Neural progenitor cell (in vitro differentiated cells): ENCODE measurements around the gene YBX2. TPM values are rescaled to one million over a fixed set of nuclear protein-coding genes. Genes with fewer than 3 reads are reported as not detected.

Experiments used
- DNase-seq: peaks from one replicate; pipeline ENCODE4 v3.0.0-alpha.2; 2016; ENCODE audit warnings: low spot score
- H2AFZ ChIP-seq: fragments of 200-600 bp; sonication (generic); replicated peaks from 2 replicates; pipeline ENCODE4 v1.6.1; 2016; ENCODE audit warnings: antibody characterized with exemption
- H3F3A ChIP-seq: fragments of 200-600 bp; sonication (generic); 2 replicates; pipeline ENCODE4 v1.6.1; 2016; ENCODE audit warnings: antibody characterized with exemption, low read depth
- H3K27ac ChIP-seq: fragments of 200-600 bp; sonication (generic); 2 replicates; pipeline ENCODE4 v1.5.1; 2016; ENCODE audit warnings: mild to moderate bottlenecking
- H3K27me3 ChIP-seq: fragments of 200-600 bp; sonication (generic); 2 replicates; pipeline ENCODE4 v1.6.1; 2016; ENCODE audit warnings: mild to moderate bottlenecking, moderate library complexity
- H3K36me3 ChIP-seq: fragments of 200-600 bp; sonication (generic); 2 replicates; pipeline ENCODE4 v1.5.1; 2016
- H3K4me1 ChIP-seq: fragments of 200-600 bp; sonication (generic); 2 replicates; pipeline ENCODE4 v1.6.1; 2016; ENCODE audit warnings: mixed run types
- H3K4me2 ChIP-seq: fragments of 200-600 bp; sonication (generic); 2 replicates; pipeline ENCODE4 v1.6.1; 2016
- H3K4me3 ChIP-seq: fragments of 200-600 bp; sonication (generic); 2 replicates; pipeline ENCODE4 v1.5.1; 2016
- H3K79me2 ChIP-seq: fragments of 200-600 bp; sonication (generic); 2 replicates; pipeline ENCODE4 v1.6.1; 2016; ENCODE audit warnings: low read depth
- H3K9ac ChIP-seq: fragments of 200-600 bp; sonication (generic); 2 replicates; pipeline ENCODE4 v1.6.1; 2016
- H3K9me3 ChIP-seq: fragments of 200-600 bp; sonication (generic); 2 replicates; pipeline ENCODE4 v1.5.1; 2016; ENCODE audit warnings: low read depth
- H4K20me1 ChIP-seq: fragments of 200-600 bp; sonication (generic); 2 replicates; pipeline ENCODE4 v1.6.1; 2016; ENCODE audit warnings: low read depth
- H3K27ac Mint-ChIP-seq: 3 replicates; pipeline ENCODE4 v1.8.0; 2021; ENCODE audit warnings: mixed read lengths
- H3K27me3 Mint-ChIP-seq: 2 replicates; pipeline ENCODE4 v1.8.0; 2022; ENCODE audit warnings: low read depth, mild to moderate bottlenecking, inconsistent platforms, moderate library complexity, mixed read lengths; ENCODE audit not compliant: insufficient read depth
- H3K36me3 Mint-ChIP-seq: 3 replicates; pipeline ENCODE4 v1.8.0; 2021; ENCODE audit warnings: mixed read lengths
- H3K4me1 Mint-ChIP-seq: 3 replicates; pipeline ENCODE4 v1.8.0; 2021; ENCODE audit warnings: mixed read lengths
- H3K4me3 Mint-ChIP-seq: 3 replicates; pipeline ENCODE4 v1.8.0; 2021; ENCODE audit warnings: mild to moderate bottlenecking, moderate library complexity, mixed read lengths
- H3K9me3 Mint-ChIP-seq: 3 replicates; pipeline ENCODE4 v1.8.0; 2020; ENCODE audit warnings: mixed read lengths
- EZH2 ChIP-seq: fragments of 200-600 bp; sonication (generic); IDR thresholded peaks from 2 replicates; pipeline ENCODE4 v1.6.1; 2017; ENCODE audit warnings: antibody characterized with exemption, mild to moderate bottlenecking, moderate library complexity
- EZH2phosphoT487 ChIP-seq: fragments of 200-600 bp; sonication (generic); IDR thresholded peaks from 2 replicates; pipeline ENCODE4 v1.6.1; 2017; ENCODE audit warnings: antibody characterized with exemption
- total RNA-seq: library from RNA; depleted of rRNA; stranded (reverse); fragments of >200 nt; gene quantifications from 2 replicates; pipeline ENCODE4 v1.2.3, GENCODE V29; 2015; ENCODE audit warnings: low replicate concordance
- TF ChIP-seq, protein P1 (sequence below): fragments of 200-600 bp; sonication (generic); IDR thresholded peaks from 2 replicates; pipeline ENCODE4 v1.5.1; 2017; ENCODE audit warnings: antibody characterized with exemption, mild to moderate bottlenecking

YBX2 gene
- total RNA-seq, 1 donor from 2014 or later: 2.7 TPM

DNA sequence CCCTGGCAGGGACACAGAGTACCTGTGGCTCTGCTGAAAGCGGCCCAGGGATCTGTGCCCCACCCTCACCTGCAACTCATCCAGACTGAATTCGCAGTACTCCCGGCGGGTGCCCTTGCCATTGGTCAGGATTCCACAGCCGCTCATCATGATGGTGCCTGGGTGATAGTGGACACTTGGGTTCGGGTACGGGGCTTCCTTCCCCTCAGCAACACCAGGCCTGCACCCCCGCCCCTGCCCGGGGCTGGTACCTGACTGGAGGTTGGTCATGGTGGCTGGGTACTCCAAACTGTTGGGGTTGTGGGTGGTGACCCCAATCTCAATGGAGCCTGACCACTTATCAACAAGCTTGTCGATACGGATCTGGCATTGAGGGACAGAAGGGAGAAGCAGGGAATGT, 31.7 kb upstream of the YBX2 start:
- Mint-ChIP-seq H3K36me3 (peaks cover 16% of the 10 kb centered on the region), H3K9me3 (no peaks in the 10 kb centered on the region), H3K27ac (no peak overlapping the region), H3K4me1 (peaks cover 22% of the 10 kb centered on the region), H3K4me3 (no peak overlapping the region), H3K27me3 (peaks cover 15% of the 10 kb centered on the region)
- no peak for DNase-seq
- peaks cover 27% of the 10 kb centered on the region for H3F3A ChIP-seq
- no peak overlapping the region for H2AFZ ChIP-seq
- H3K27ac ChIP-seq: no peak overlapping the region
- peaks cover 20% of the 10 kb centered on the region for H3K79me2 ChIP-seq
- H3K36me3 ChIP-seq: no peaks in the 10 kb centered on the region
- no peak overlapping the region for H3K9ac ChIP-seq
- no peak overlapping the region for H3K4me3 ChIP-seq
- peaks cover 4% of the 10 kb centered on the region for H4K20me1 ChIP-seq
- TF ChIP-seq EZH2phosphoT487 (no peak), EZH2 (no peak)
- TF ChIP-seq, protein P1, sequence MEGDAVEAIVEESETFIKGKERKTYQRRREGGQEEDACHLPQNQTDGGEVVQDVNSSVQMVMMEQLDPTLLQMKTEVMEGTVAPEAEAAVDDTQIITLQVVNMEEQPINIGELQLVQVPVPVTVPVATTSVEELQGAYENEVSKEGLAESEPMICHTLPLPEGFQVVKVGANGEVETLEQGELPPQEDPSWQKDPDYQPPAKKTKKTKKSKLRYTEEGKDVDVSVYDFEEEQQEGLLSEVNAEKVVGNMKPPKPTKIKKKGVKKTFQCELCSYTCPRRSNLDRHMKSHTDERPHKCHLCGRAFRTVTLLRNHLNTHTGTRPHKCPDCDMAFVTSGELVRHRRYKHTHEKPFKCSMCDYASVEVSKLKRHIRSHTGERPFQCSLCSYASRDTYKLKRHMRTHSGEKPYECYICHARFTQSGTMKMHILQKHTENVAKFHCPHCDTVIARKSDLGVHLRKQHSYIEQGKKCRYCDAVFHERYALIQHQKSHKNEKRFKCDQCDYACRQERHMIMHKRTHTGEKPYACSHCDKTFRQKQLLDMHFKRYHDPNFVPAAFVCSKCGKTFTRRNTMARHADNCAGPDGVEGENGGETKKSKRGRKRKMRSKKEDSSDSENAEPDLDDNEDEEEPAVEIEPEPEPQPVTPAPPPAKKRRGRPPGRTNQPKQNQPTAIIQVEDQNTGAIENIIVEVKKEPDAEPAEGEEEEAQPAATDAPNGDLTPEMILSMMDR: no peak
- no peaks in the 10 kb centered on the region for H3K27me3 ChIP-seq
- H3K4me1 ChIP-seq: peaks cover 14% of the 10 kb centered on the region
- H3K4me2 ChIP-seq: no peak overlapping the region
- no peaks in the 10 kb centered on the region for H3K9me3 ChIP-seq

DNA sequence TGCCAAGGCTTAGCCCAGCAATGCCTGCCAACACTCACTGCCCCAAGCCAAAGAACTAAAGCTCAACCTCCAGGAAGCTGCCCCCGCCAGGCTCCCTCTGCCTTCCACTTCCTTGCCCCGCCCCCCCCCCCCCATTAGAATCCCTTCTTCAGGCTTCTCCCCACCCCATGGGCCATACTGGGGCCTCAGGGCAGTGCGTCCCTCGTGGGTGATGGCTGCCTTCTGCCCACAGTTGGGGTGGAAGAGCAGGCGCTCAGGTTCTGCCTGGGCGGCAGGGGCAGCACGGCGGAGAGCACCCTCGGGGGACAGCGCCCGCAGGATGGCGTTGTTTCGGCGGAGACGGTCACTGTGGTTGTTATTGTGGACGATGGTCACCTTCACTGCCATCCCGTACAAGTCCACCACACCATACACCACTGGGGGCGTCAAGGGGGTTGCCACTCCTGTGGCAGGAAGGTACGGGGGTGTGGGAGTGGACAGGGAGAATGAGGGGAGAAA, 30.6 kb upstream of the YBX2 start:
- Mint-ChIP-seq H3K27ac (no peak overlapping the region), H3K9me3 (no peaks in the 10 kb centered on the region), H3K36me3 (peaks cover 20% of the 10 kb centered on the region), H3K4me3 (no peak overlapping the region), H3K4me1 (peaks cover 17% of the 10 kb centered on the region), H3K27me3 (peaks cover 13% of the 10 kb centered on the region)
- TF ChIP-seq EZH2 (no peak), EZH2phosphoT487 (no peak)
- TF ChIP-seq, protein P1: no peak
- Histone ChIP-seq H3K4me3 (no peak overlapping the region), H3K27ac (no peak overlapping the region), H3K79me2 (peaks cover 20% of the 10 kb centered on the region), H3K9ac (no peak overlapping the region), H3F3A (peaks cover 16% of the 10 kb centered on the region), H4K20me1 (peaks cover 4% of the 10 kb centered on the region), H3K9me3 (no peaks in the 10 kb centered on the region), H3K4me2 (no peak overlapping the region), H3K36me3 (no peaks in the 10 kb centered on the region), H3K4me1 (peaks cover 8% of the 10 kb centered on the region), H3K27me3 (no peaks in the 10 kb centered on the region), H2AFZ (no peak overlapping the region)
- DNase-seq: no peak

DNA sequence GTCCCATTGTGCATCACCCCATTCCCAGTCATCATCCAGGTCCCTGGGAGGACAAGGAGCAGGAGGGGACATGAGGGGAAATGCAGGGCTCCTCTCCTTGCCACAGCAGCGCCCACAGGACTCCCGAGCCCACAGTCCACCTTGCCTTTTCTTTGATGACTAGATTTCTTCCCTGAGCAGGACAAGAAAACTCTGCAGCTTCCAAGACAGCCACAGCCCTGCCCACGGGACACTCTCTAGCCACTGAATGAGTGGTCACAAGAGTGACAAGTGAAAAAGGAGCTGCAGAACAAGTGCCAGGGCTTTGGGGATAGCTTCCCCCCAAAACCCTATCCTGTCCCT, 30.0 kb upstream of the YBX2 start:
- no peak overlapping the region for H3K4me3 ChIP-seq
- no peak for TF ChIP-seq EZH2
- TF ChIP-seq, protein P1: no peak
- no peak for TF ChIP-seq EZH2phosphoT487
- no peaks in the 10 kb centered on the region for H3K9me3 Mint-ChIP-seq
- no peak overlapping the region for H2AFZ ChIP-seq
- peaks cover 20% of the 10 kb centered on the region for H3K79me2 ChIP-seq
- peaks cover 10% of the 10 kb centered on the region for H3F3A ChIP-seq
- peaks cover 4% of the 10 kb centered on the region for H4K20me1 ChIP-seq
- peaks cover 8% of the 10 kb centered on the region for H3K4me1 ChIP-seq
- H3K27ac Mint-ChIP-seq: no peak overlapping the region
- H3K4me3 Mint-ChIP-seq: no peak overlapping the region
- no peaks in the 10 kb centered on the region for H3K27me3 ChIP-seq
- H3K4me1 Mint-ChIP-seq: peaks cover 15% of the 10 kb centered on the region
- H3K36me3 Mint-ChIP-seq: peaks cover 20% of the 10 kb centered on the region
- H3K4me2 ChIP-seq: no peak overlapping the region
- H3K9ac ChIP-seq: no peak overlapping the region
- no peaks in the 10 kb centered on the region for H3K9me3 ChIP-seq
- no peak overlapping the region for H3K27ac ChIP-seq
- DNase-seq: no peak
- peaks cover 9% of the 10 kb centered on the region for H3K27me3 Mint-ChIP-seq
- no peaks in the 10 kb centered on the region for H3K36me3 ChIP-seq
